A549 (cell line): ENCODE data around the gene TFCP2.

Experiments used
- CBX8 ChIP-seq: fragments of 200-600 bp; sonication (generic); IDR thresholded peaks from 2 replicates; pipeline ENCODE4 v1.6.1; 2016
- CTCF ChIP-seq: fragments of >200 bp; sonication (Bioruptor Twin); formaldehyde crosslinking; IDR thresholded peaks from 3 replicates; pipeline ENCODE4 v1.5.1; 2016
- ELK1 ChIP-seq: fragments of 150-350 bp; IDR thresholded peaks from 2 replicates; pipeline ENCODE4 v1.6.1; 2014; ENCODE audit warnings: low read depth, mild to moderate bottlenecking, low read length
- EP300 ChIP-seq, 2 experiments: fragments of >200 bp; sonication (Bioruptor Twin); formaldehyde crosslinking; IDR thresholded peaks; 2 replicates in 1 of 2; 3 replicates in 1 of 2; pipeline ENCODE4 v1.6.1; 2016 to 2017
- POLR2A ChIP-seq: IDR thresholded peaks from 2 replicates; pipeline ENCODE4 v1.6.1; 2012; ENCODE audit warnings: mild to moderate bottlenecking, low read length

- TF ChIP-seq ELK1 (no peak), EP300 (IDR thresholded peaks at IDR 0.05) (no peak), POLR2A (no peak), CBX8 (no peak), CTCF (no peak)
These were observed 36.3 kb upstream of the TFCP2 start for GRCh38 chr12:51209259-51209658.
